Daoy (cell line): ENCODE data around the gene AK3. TPM values are rescaled to one million over a fixed set of nuclear protein-coding genes. Genes with fewer than 3 reads are reported as not detected.

ENCODE experiments used
- DNase-seq: peaks from one replicate; pipeline ENCODE4 v3.0.0-alpha.2; 2015; ENCODE audit warnings: low read depth
- total RNA-seq: library from RNA; depleted of rRNA; stranded (reverse); fragments of >200 nt; shearing (Covaris generic); gene quantifications from 2 replicates; pipeline ENCODE4 v1.2.3, GENCODE V29; 2014

The AK3 gene
- total RNA-seq, 1 experiment from 2014 or later, result 44.0 TPM

DNA sequence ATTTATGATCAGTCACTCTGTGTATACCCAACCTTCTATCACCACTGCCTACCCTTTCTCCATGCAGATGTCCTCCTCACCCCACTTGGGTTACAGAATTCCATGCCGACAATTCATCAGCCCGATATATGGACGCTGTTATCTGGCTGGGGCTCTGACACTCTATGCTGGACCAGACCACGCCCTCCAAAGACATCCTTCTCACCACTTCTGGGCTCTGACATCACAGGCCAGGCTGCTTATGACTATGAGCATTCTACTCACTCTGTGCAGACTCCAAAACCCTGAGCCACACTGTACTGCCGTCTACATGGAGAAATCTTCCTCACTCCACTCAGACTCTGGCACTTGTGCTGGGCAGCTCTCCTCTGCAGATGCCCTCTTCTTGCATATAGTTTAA, 7.6 kb upstream of the AK3 start:
- DNase-seq, result no peak

- DNase-seq, result no peak
Observed at GRCh38 chr9:4746278-4747030, 5.5 kb upstream of the AK3 start.

GRCh38 chr9:4743131-4743875, 2.3 kb upstream of the AK3 start:
- DNase-seq, result no peak

- DNase-seq, result no peak
Observed at GRCh38 chr9:4742246-4742645, 1.2 kb upstream of the AK3 start.

DNA sequence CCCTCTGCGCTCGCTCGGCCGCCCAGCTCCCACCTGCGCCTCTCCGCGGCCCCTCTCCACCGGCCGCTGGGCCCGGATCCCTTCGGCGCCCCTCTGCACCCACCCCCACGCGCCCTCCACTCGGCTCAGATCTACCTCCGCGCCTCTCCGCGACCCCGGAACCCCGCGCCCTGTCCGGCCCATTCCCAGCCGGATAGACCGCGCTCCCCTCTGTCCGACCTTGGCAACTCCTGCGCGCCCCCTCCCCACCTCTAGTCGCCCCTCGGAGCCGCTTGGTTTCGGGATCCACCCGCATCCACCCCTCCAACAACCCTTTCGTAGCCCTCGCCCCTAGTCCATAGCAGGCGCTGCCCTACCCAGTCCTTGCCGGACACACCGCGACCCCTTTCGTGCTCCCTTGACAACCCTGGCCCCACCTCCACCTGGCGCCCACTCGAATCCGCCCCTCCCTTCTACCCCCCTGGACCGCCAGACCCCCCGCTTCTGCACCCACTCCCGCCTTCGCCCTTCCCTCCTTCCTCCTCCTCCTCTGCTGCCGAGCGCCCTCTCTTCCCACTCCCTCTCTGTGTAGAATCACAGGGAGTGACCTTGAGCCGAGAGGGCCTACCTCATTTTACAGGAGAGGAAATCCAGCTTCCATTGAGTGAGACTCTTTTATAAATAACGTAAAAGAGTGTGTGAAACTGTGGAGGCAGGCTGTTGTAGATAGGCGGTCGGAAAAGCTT, 525 bp upstream of the AK3 start:
- peak; percentile 30 for DNase-seq

DNA sequence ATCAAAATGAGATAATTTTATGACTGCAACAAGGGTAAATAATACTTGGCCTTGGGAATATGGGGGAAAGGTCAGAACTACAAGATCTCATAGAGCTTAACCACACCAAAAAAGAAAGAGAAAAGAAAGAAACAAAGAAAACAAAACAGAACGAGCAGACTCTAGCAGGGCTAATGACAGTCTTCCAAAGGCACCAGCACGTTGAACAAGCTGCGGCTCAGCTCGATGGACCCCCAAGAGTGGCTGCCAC, 689 bp downstream of the AK3 start:
- no peak for DNase-seq

GRCh38 chr9:4739587-4740387, 1.2 kb downstream of the AK3 start:
- DNase-seq, result no peak

- DNase-seq, result no peak
Observed at GRCh38 chr9:4738866-4739586, 2.0 kb downstream of the AK3 start.

- DNase-seq, result no peak
Observed at GRCh38 chr9:4734150-4734549, 6.9 kb downstream of the AK3 start.

GRCh38 chr9:4732890-4733289, 8.1 kb downstream of the AK3 start:
- DNase-seq, result no peak

DNA sequence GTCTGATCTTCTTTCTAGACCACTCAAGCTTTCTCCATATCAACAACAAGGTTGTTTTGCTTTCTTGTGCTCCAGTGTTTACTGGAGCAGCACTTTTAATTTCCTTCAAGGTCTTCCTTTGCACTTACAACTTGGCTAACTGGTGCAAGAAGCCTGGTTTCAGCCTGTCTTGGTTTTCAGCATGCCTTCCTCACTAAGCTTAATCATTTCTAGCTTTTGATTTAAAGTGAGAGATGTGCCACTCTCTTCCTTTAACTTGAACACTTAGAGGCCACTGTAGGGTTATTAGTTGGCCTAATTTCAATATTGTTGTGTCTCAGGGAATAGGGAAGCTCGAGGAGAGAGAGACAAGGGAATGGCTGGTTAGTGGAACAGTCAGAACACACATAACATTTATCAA, 13.4 kb downstream of the AK3 start:
- DNase-seq, result no peak

GRCh38 chr9:4725706-4726442, 15.1 kb downstream of the AK3 start:
- DNase-seq, result no peak

DNA sequence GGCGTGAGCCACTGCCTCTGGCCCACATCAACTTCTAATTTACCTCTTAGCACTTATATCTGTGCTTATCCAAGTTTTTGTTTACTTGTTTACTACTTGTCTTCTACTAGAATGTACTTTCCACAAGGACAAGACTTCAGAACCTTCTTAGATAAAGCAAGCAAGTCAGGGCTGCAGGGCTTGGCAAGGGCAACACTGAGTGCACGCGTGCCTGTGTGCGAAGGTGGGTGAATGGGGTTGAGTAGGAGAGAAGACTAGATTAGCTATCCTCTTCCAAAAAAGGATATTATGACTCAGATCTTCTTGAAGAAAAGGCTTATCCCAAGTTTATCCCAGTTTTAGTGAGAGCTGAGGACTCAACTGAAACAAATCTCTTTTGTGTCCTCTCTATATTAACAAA, 19.3 kb downstream of the AK3 start:
- no peak for DNase-seq

- no peak for DNase-seq
Observed at GRCh38 chr9:4718911-4719310, 22.1 kb downstream of the AK3 start.

DNA sequence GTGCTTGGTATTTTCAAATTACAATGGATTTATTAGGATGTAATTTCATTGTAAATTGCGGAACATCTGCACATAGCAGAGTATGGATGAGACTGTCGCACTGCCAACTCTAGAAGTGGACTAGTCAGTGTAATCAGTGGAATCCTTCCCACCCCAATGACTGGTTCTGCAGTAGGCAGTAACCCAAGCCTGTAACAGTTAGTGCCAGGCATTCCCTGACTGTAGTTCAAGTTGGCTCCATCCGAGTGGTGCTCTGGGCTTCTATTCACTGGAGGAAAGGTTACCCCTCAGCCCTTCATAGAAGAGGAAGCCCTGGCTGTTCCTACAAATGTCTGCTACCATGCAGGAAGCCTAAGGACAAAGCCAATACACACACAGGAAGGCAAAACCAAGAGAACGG, 23.2 kb downstream of the AK3 start:
- DNase-seq, result no peak

DNA sequence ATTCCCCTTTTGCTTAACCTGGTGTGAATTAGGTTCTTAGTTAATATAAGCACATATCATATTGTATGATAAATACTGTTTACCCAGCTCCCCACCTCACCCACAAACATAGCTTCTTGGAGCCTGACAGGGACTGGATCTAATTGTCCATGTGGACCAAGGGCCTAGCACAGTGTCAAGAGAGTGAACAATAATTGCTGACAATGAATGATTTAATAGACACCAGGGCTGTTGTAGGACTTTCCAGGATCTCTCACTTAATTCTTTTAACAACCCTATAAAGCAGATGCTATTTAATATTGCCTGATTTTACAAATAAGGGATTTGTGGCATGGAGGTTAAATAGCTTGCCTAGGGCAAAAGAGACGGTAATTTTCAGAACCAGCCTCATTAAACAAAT, 24.8 kb downstream of the AK3 start:
- DNase-seq, result no peak

GRCh38 chr9:4714266-4715016, 26.6 kb downstream of the AK3 start:
- no peak for DNase-seq

DNA sequence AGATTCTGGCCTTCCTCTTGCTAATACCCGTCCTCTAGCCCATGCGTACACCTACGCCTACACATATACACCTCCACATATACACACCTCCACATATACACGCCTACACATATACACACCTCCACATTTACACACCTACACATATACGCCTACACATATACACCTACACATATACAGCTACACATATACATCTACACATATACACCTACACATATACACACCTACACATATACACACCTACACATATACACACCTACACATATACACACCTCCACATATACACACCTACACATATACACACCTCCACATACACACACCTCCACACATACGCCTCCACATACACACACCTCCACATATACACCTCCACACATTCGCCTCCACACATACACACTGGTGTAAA, 27.2 kb downstream of the AK3 start:
- no peak for DNase-seq

DNA sequence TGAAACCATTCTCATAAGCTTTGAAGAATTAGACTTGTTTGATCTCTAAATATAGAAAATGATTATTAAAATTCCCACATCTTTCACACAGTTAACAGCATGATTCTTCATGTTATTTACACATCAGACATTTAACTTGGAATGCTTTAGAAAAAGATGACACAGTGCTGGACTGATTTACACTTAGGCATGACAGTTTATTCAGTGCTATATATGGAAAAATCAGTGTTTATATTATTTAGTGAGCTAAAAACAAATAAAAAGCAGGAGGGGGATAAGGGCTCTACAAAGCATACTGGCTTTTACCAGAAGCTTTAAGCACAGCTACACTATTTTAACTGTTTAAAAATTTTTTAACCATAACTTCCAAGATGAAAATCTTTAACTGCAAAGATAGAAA, 31.6 kb downstream of the AK3 start:
- no peak for DNase-seq

DNA sequence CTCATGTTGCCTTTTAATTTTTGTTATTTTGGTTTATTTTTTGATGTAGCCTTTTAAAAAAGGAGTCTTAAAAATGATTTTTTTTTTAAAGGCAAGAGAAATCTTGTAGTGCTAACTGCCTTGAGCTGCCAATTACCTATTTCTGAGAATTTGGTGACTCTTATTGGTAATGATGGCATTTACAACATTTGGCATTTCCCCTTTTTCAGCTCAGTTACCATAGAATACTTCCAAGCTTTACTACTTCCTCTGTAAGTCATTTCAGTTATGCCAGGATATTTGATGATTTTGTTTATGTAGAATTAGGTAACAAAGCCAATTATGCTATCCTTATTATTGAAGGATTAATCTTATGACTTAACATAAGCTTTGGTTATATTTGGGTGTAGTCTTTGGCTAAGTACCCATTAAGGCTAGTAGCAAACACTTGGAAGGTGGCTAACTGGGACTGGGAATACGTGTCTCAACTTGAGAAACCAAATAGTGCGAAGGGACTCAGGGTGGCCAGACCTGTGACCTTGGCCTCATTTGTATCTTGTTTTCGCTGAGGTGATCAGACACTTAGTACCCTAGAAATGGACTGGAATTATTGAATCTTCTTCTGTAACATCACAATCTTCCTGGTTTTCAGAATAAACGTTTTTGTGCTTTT, 33.9 kb downstream of the AK3 start:
- DNase-seq, result no peak
